Trophoblast cell (in vitro differentiated cells and primary cell): Measurements from ENCODE around the gene PASD1.

Experiments
- DNase-seq, 2 donors: peaks; one replicate each; pipeline ENCODE4 v3.0.0-alpha.2; 2016
- H2AFZ ChIP-seq: 2 replicates; pipeline ENCODE4 v1.6.1; 2013; ENCODE audit warnings: low read length, moderate library complexity, mild to moderate bottlenecking; ENCODE audit not compliant: insufficient read depth, poor library complexity
- H2AK5ac ChIP-seq: 2 replicates; pipeline ENCODE4 v1.6.1; 2013; ENCODE audit warnings: mild to moderate bottlenecking, low read length
- H2BK120ac ChIP-seq: 2 replicates; pipeline ENCODE4 v1.6.1; 2013; ENCODE audit warnings: low read length, mild to moderate bottlenecking, moderate library complexity; ENCODE audit not compliant: insufficient read depth, poor library complexity
- H2BK12ac ChIP-seq: 2 replicates; pipeline ENCODE4 v1.6.1; 2013; ENCODE audit warnings: mild to moderate bottlenecking, low read length, moderate library complexity
- H2BK5ac ChIP-seq: 2 replicates; pipeline ENCODE4 v1.6.1; 2013; ENCODE audit warnings: low read length, low read depth, moderate library complexity, mild to moderate bottlenecking; ENCODE audit not compliant: poor library complexity
- H3K14ac ChIP-seq: 2 replicates; pipeline ENCODE4 v1.6.1; 2013; ENCODE audit warnings: mild to moderate bottlenecking, low read length
- H3K18ac ChIP-seq: 2 replicates; pipeline ENCODE4 v1.6.1; 2013; ENCODE audit warnings: mild to moderate bottlenecking, low read length
- H3K23ac ChIP-seq: 2 replicates; pipeline ENCODE4 v1.6.1; 2013; ENCODE audit warnings: low read length
- H3K27ac ChIP-seq: 2 replicates; pipeline ENCODE4 v1.5.1; 2013; ENCODE audit warnings: low read depth, mild to moderate bottlenecking, inconsistent platforms, low read length, moderate library complexity
- H3K27me3 ChIP-seq: 2 replicates; pipeline ENCODE4 v1.6.1; 2013; ENCODE audit warnings: inconsistent platforms, mild to moderate bottlenecking, low read length, moderate library complexity; ENCODE audit not compliant: insufficient read depth
- H3K36me3 ChIP-seq, 2 experiments: 1 replicate in 1 of 2; 2 replicates in 1 of 2; pipeline ENCODE4 v1.6.1; 2013; ENCODE audit warnings: low read length in 2 of 2, mild to moderate bottlenecking in 2 of 2, moderate library complexity in 1 of 2; ENCODE audit not compliant: insufficient read depth in 2 of 2, control insufficient read depth in 1 of 2
- H3K4ac ChIP-seq: 2 replicates; pipeline ENCODE4 v1.6.1; 2013; ENCODE audit warnings: low read depth, mild to moderate bottlenecking, low read length, moderate library complexity
- H3K4me1 ChIP-seq, 2 experiments: 1 replicate in 1 of 2; 2 replicates in 1 of 2; pipeline ENCODE4 v1.6.1; 2013; ENCODE audit warnings: low read length in 2 of 2, mild to moderate bottlenecking in 2 of 2, moderate library complexity in 1 of 2; ENCODE audit not compliant: insufficient read depth in 2 of 2, control insufficient read depth in 1 of 2
- H3K4me2 ChIP-seq: 2 replicates; pipeline ENCODE4 v1.6.1; 2013; ENCODE audit warnings: inconsistent platforms, mild to moderate bottlenecking, low read length, moderate library complexity
- H3K4me3 ChIP-seq: 2 replicates; pipeline ENCODE4 v1.5.1; 2013; ENCODE audit warnings: mild to moderate bottlenecking, low read depth, low read length, inconsistent platforms
- H3K79me1 ChIP-seq: one replicate; pipeline ENCODE4 v1.6.1; 2013; ENCODE audit warnings: low read length
- H3K79me2 ChIP-seq: 2 replicates; pipeline ENCODE4 v1.6.1; 2013; ENCODE audit warnings: low read length, mild to moderate bottlenecking; ENCODE audit not compliant: control insufficient read depth, insufficient read depth, poor library complexity
- H3K9ac ChIP-seq: 2 replicates; pipeline ENCODE4 v1.6.1; 2013; ENCODE audit warnings: mild to moderate bottlenecking, low read length
- H3K9me3 ChIP-seq: 2 replicates; pipeline ENCODE4 v1.6.1; 2013; ENCODE audit warnings: low read depth, mild to moderate bottlenecking, control low read depth, inconsistent platforms, low read length; ENCODE audit not compliant: insufficient read depth
- H4K12ac ChIP-seq: 2 replicates; pipeline ENCODE4 v1.6.1; 2013; ENCODE audit warnings: low read depth, mild to moderate bottlenecking, low read length, moderate library complexity
- H4K8ac ChIP-seq: 2 replicates; pipeline ENCODE4 v1.6.1; 2013; ENCODE audit warnings: low read depth, mild to moderate bottlenecking, low read length, moderate library complexity
- H4K91ac ChIP-seq: one replicate; pipeline ENCODE4 v1.6.1; 2013; ENCODE audit warnings: low read depth, mild to moderate bottlenecking, low read length, moderate library complexity
- WGBS: extraction: QIAGEN DNeasy Blood & Tissue Kit; methylation state at CpG from one replicate; pipeline ENCODE4 v1.1.7; 2013; ENCODE audit warnings: missing lambda C conversion rate; ENCODE audit not compliant: insufficient read length, insufficient coverage; ENCODE audit errors: extremely low coverage; 5-methylcytosine and 5-hydroxymethylcytosine counted together

The PASD1 gene

DNA sequence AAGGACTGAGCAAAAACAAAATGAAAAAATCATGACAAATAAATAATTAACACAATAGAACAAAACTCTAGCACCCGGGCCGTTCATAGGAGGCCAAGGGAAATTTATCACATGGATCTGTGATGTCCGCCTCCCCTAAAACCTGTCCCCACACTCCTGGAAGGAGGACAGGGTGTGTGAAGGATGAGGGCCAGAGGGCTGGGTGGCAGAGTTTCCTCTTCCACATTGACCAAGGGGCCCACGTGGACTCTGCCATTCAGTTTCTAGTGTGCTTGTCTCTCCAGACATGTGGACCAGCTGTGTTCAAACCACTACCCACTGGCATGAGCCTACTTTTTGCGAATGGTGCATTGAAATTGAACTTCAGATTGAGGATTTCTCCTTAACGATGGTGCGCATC lies 138.1 kb downstream of the PASD1 start:
- no peak overlapping the region for H3K27ac ChIP-seq
- no peak overlapping the region for H2BK120ac ChIP-seq
- DNase-seq = no peak
- no peaks in the 10 kb centered on the region for H3K9me3 ChIP-seq
- no peak overlapping the region for H3K4me3 ChIP-seq
- H3K14ac ChIP-seq = no peak overlapping the region
- H3K4me1 ChIP-seq = no peaks in the 10 kb centered on the region
- no peaks in the 10 kb centered on the region for H3K27me3 ChIP-seq
- H4K91ac ChIP-seq = no peak overlapping the region
- no peak overlapping the region for H2AFZ ChIP-seq
- H2BK5ac ChIP-seq = no peak overlapping the region
- H3K79me2 ChIP-seq = no peaks in the 10 kb centered on the region
- H2BK12ac ChIP-seq = no peak overlapping the region
- no peak overlapping the region for H3K4ac ChIP-seq
- H3K79me1 ChIP-seq = no peaks in the 10 kb centered on the region
- WGBS = no CpG with 5 or more reads among the region's 7 CpGs
- no peak overlapping the region for H4K12ac ChIP-seq
- H4K8ac ChIP-seq = no peak overlapping the region
- H3K23ac ChIP-seq = no peak overlapping the region
- no peak overlapping the region for H3K18ac ChIP-seq
- no peak overlapping the region for H3K4me2 ChIP-seq
- H2AK5ac ChIP-seq = no peak overlapping the region
- H3K9ac ChIP-seq = no peak overlapping the region
- H3K36me3 ChIP-seq = no peaks in the 10 kb centered on the region

DNA sequence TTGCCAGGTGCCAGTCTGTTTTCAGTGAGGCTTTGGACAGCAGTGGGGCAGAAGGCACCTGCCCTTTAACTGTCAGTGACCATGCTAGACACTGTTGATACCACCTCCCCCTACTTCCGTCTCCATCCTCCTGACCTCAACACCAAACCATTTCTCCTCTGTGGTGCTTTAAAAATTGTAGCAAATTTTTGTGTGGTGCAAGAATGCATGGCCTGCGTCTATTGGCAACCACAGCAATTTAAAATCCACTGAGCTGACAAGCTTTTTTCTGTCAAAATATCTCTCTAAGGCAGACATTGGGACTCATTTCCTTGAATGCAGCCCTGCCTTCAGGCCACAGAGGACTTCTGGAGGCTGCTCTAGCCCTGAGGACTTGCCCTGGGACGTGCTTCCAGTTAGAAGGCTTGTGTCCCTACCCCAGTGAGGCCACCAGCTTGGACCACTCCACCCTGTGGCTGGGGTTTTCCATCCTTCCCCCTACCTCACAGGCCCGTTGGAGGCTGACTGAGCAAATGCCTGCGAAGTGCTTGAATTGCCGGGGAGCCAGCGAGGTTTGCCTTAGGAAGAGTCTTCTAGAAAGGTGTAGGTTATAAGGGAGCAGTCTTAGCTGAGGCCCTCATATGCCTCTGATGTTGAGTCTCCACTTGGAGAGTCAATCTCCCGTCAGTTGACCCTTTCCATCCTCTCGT lies 138.7 kb downstream of the PASD1 start:
- no peak overlapping the region for H2AFZ ChIP-seq
- no peak overlapping the region for H4K8ac ChIP-seq
- H4K91ac ChIP-seq = no peak overlapping the region
- no peak overlapping the region for H3K4me3 ChIP-seq
- no peaks in the 10 kb centered on the region for H3K36me3 ChIP-seq
- no peaks in the 10 kb centered on the region for H3K79me2 ChIP-seq
- H3K9ac ChIP-seq = no peak overlapping the region
- DNase-seq = no peak
- H2AK5ac ChIP-seq = no peak overlapping the region
- H3K23ac ChIP-seq = no peak overlapping the region
- no peaks in the 10 kb centered on the region for H3K4me1 ChIP-seq
- H3K14ac ChIP-seq = no peak overlapping the region
- no peaks in the 10 kb centered on the region for H3K27me3 ChIP-seq
- no peak overlapping the region for H3K18ac ChIP-seq
- no peak overlapping the region for H2BK5ac ChIP-seq
- H3K9me3 ChIP-seq = no peaks in the 10 kb centered on the region
- no CpG with 5 or more reads among the region's 9 CpGs for WGBS
- no peak overlapping the region for H3K4me2 ChIP-seq
- H2BK12ac ChIP-seq = no peak overlapping the region
- H3K79me1 ChIP-seq = no peaks in the 10 kb centered on the region
- no peak overlapping the region for H3K27ac ChIP-seq
- H4K12ac ChIP-seq = no peak overlapping the region
- H3K4ac ChIP-seq = no peak overlapping the region
- H2BK120ac ChIP-seq = no peak overlapping the region

DNA sequence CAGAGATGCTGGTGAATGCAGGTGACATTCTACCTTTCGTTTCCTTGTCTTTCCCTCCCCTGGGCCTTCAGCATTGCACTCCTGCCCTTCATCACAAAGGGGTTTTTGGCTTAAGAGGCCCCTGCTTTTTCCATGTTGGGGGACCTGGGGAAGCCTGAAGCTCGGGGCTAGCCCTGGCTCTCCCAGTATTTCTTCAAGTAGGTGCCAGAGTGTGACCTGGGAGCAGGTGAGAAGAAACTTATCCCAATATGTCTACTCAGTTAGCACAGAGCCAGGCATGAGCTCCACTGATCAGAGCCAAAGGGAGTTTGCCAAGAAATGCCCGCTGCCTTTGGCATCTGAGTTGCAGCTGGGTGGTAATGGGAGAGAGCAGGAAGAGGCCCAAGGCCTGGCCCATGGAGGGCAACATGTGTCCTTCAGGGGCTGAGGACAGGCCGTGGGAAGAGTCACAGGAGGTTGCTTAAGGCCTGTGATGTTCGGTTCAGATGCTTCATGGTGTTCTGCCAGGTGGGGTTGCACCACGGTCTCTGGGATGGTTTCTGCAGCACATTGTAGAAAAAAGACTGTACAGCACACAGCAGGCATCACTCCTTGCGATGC lies 139.4 kb downstream of the PASD1 start:
- Histone ChIP-seq H3K14ac (no peak overlapping the region), H3K27ac (no peak overlapping the region), H3K4me1 (no peaks in the 10 kb centered on the region)

DNA sequence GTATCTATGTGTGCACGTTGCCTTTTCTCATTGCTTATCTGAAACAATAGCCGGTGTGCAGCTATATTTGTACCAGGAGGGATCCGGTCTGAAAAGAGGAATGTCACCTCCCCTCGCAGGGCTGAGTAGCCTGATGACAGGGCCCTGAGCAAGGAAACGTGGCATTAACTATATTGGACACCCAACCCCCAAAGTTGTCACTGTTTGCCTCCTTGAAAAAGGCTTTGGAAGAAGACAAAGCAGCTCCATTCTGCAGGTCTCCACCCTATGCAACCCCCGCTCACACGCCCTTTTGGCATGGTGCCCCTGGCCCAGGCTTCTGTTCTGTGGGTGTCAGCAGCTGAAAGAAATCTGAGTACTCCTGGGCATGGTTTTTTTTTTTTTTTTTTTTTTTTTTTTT lies 140.0 kb downstream of the PASD1 start:
- no peak overlapping the region for H3K4me3 ChIP-seq
- H3K4me2 ChIP-seq = no peak overlapping the region
- H2BK12ac ChIP-seq = no peak overlapping the region
- H2AFZ ChIP-seq = no peak overlapping the region
- H2AK5ac ChIP-seq = no peak overlapping the region
- no peak overlapping the region for H3K9ac ChIP-seq
- H3K23ac ChIP-seq = no peak overlapping the region
- H3K79me2 ChIP-seq = no peaks in the 10 kb centered on the region
- no CpG with 5 or more reads among the region's 7 CpGs for WGBS
- H4K12ac ChIP-seq = no peak overlapping the region
- H3K14ac ChIP-seq = no peak overlapping the region
- H4K91ac ChIP-seq = no peak overlapping the region
- no peaks in the 10 kb centered on the region for H3K4me1 ChIP-seq
- H4K8ac ChIP-seq = no peak overlapping the region
- no peaks in the 10 kb centered on the region for H3K27me3 ChIP-seq
- H2BK120ac ChIP-seq = no peak overlapping the region
- H3K18ac ChIP-seq = no peak overlapping the region
- no peak overlapping the region for H3K4ac ChIP-seq
- no peak overlapping the region for H3K27ac ChIP-seq
- no peaks in the 10 kb centered on the region for H3K9me3 ChIP-seq
- H2BK5ac ChIP-seq = no peak overlapping the region
- DNase-seq = no peak
- H3K36me3 ChIP-seq = no peaks in the 10 kb centered on the region
- H3K79me1 ChIP-seq = no peaks in the 10 kb centered on the region

More for the DNA sequence above, 139.4 kb downstream of the PASD1 start:
- Histone ChIP-seq H3K36me3 (no peaks in the 10 kb centered on the region), H3K23ac (no peak overlapping the region), H3K18ac (no peak overlapping the region), H2AFZ (no peak overlapping the region), H3K79me1 (no peaks in the 10 kb centered on the region), H3K27me3 (no peaks in the 10 kb centered on the region), H3K9ac (no peak overlapping the region), H2BK120ac (no peak overlapping the region), H3K4ac (no peak overlapping the region), H3K9me3 (no peaks in the 10 kb centered on the region), H4K91ac (no peak overlapping the region), H3K79me2 (no peaks in the 10 kb centered on the region), H4K12ac (no peak overlapping the region), H2BK5ac (no peak overlapping the region), H2AK5ac (no peak overlapping the region), H3K4me3 (no peak overlapping the region), H2BK12ac (no peak overlapping the region), H3K4me2 (no peak overlapping the region), H4K8ac (no peak overlapping the region)
- no CpG with 5 or more reads among the region's 7 CpGs for WGBS
- DNase-seq = no peak
